Measurements from ENCODE around the gene PCDHGA8.

PCDHGA8 gene

DNA sequence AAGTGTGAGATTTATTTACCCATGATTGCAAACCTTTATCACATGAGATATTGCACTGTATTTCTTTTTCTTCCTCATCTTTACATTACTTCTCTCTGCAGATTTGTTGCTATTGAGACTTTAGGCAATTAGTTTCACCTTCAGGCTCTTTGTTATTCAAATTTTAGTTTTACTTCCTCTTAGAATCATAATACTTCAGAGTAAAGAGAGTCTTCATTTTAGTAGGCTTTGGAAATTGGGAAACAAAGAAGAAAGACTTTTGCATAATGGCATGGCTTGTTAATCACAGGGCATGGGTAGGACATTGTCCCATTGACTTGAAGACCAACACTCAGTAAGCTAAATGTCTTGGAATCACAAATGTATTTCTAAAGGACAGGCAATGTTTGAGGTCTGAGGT is 29.7 kb upstream of the PCDHGA8 start:
- DNase-seq (ENCODE audit: extremely low read depth, low read depth) = no peak

DNA sequence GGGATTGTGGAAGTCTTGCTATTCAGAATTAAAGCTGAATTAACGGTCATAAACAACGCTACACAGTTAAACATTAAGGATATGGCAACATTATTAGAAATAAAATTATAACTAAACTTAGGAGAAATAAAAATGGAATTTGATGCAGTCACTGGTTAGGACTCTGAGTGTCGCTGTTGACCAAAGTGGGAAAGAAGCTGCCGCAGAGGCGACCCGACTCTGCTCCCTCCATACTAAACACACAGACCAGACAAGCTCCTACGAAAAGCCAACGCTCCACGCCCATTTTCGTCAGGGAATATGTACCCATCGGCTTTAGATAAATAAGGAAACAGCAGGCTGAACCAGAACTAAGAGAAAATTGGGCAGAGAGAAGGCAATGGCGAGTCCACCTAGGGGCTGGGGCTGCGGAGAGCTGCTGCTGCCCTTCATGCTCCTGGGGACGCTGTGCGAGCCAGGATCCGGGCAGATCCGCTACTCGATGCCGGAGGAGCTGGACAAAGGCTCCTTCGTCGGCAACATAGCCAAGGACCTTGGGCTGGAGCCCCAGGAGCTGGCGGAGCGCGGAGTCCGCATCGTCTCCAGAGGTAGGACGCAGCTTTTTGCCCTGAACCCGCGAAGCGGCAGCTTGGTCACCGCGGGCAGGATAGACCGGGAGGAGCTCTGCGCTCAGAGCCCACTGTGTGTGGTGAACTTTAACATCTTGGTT is 28.3 kb upstream of the PCDHGA8 start, which contains the start of gene PCDHGA5:
Gene PCDHGA5, plus strand, starts transcription at position 211 of the 709 bp plus-strand sequence. Its CDS starts 169 bp downstream, at position 380.
- TF ChIP-seq, protein P1, sequence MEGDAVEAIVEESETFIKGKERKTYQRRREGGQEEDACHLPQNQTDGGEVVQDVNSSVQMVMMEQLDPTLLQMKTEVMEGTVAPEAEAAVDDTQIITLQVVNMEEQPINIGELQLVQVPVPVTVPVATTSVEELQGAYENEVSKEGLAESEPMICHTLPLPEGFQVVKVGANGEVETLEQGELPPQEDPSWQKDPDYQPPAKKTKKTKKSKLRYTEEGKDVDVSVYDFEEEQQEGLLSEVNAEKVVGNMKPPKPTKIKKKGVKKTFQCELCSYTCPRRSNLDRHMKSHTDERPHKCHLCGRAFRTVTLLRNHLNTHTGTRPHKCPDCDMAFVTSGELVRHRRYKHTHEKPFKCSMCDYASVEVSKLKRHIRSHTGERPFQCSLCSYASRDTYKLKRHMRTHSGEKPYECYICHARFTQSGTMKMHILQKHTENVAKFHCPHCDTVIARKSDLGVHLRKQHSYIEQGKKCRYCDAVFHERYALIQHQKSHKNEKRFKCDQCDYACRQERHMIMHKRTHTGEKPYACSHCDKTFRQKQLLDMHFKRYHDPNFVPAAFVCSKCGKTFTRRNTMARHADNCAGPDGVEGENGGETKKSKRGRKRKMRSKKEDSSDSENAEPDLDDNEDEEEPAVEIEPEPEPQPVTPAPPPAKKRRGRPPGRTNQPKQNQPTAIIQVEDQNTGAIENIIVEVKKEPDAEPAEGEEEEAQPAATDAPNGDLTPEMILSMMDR (IDR thresholded peaks at IDR 0.05; ENCODE audit: low read depth, low read length) = no peak; the same call in 1 of the 2 replicates
- no peak for DNase-seq (ENCODE audit: extremely low read depth, low read depth)

More for the DNA sequence above, 29.7 kb upstream of the PCDHGA8 start:
- TF ChIP-seq, protein P1 (IDR thresholded peaks at IDR 0.05; ENCODE audit: low read depth, low read length) = no peak

DNA sequence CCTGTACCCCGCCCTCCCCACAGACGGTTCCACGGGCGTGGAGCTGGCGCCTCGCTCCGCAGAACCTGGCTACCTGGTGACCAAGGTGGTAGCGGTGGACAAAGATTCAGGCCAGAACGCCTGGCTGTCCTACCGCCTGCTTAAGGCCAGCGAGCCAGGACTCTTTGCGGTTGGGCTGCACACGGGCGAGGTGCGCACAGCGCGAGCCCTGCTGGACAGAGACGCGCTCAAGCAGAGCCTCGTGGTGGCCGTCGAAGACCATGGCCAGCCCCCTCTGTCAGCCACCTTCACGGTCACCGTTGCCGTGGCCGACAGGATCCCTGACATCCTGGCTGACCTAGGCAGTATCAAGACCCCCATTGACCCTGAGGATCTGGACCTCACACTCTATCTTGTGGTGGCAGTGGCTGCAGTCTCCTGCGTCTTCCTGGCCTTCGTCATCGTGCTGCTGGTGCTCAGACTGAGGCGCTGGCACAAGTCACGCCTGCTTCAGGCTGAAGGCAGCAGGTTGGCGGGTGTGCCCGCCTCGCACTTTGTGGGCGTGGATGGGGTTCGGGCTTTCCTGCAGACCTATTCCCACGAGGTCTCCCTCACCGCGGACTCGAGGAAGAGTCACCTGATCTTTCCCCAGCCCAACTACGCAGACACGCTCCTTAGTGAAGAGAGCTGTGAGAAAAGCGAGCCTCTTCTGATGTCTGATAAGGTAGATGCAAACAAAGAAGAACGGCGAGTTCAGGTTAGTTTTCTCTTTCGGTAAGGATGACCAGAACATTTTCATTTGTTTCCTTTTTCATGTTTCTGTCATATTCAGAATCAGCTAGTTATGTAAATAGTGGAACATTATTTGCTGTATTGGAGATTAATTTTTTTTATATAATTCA is 26.2 kb upstream of the PCDHGA8 start:
- no peak for DNase-seq (ENCODE audit: extremely low read depth, low read depth)
- TF ChIP-seq, protein P1 (IDR thresholded peaks at IDR 0.05; ENCODE audit: low read depth, low read length) = no peak

DNA sequence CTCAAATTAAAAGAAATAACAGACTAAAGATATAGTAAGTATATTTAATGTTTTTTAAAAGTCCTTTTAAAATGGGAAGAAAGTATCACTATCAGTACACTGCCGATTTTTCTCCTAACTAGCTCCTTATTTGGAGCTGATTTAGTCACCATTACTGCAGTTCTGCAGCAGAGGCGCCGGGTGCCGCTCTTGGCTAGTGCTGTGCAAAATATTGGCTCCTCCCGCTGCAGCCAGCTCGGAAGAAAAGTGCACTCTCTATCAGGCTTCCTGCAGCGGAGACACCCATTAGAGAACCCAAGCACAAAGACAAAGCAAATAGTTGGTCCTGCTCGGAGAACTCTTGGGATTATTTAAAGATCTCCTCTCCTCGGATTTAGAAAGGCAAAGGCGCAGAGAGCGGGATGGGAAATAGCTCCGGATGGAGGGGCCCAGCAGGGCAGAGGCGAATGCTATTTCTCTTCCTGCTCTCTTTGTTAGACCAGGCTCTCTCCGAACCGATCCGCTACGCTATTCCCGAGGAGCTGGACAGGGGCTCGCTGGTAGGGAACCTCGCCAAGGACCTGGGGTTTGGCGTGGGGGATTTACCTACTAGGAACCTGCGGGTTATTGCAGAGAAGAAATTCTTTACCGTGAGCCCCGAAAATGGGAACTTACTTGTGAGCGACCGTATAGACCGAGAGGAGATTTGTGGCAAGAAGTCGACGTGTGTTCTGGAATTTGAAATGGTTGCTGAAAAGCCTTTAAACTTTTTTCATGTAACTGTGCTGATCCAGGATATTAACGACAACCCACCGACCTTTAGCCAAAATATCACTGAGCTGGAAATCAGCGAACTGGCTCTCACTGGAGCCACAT is 22.2 kb upstream of the PCDHGA8 start, which contains the start of gene PCDHGB3:
Gene PCDHGB3, plus strand, starts transcription at position 249 of the 855 bp plus-strand sequence. Its CDS starts 153 bp downstream, at position 402.
- TF ChIP-seq, protein P1 (IDR thresholded peaks at IDR 0.05; ENCODE audit: low read depth, low read length) = peak; percentile 50
- DNase-seq (ENCODE audit: extremely low read depth, low read depth) = no peak

DNA sequence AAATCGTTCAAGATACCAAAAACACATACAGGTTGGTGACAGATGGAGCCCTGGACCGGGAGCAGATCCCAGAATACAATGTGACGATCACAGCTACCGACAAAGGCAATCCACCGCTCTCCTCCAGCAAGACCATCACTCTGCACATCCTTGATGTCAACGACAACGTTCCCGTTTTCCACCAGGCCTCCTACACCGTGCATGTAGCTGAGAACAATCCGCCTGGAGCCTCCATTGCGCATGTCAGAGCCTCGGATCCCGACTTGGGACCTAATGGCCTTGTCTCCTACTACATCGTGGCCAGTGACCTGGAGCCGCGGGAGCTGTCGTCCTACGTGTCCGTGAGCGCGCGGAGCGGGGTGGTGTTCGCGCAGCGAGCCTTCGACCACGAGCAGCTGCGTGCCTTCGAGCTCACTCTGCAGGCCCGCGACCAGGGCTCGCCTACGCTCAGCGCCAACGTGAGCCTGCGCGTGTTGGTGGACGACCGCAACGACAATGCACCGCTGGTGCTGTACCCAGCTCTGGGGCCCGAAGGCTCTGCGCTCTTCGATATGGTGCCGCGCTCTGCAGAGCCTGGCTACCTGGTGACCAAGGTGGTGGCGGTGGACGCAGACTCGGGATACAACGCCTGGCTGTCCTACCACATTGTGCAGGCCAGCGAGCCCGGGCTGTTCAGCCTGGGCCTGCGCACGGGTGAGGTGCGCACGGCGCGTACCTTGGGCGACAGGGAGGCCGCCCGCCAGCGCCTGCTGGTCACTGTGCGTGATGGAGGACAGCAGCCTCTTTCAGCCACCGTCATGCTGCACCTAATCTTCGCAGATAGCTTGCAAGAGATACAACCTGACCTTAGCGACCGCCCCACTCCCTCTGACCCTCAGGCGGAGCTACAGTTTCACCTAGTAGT is 20.6 kb upstream of the PCDHGA8 start:
- DNase-seq (ENCODE audit: extremely low read depth, low read depth) = no peak
- TF ChIP-seq, protein P1 (IDR thresholded peaks at IDR 0.05; ENCODE audit: low read depth, low read length) = no peak

DNA sequence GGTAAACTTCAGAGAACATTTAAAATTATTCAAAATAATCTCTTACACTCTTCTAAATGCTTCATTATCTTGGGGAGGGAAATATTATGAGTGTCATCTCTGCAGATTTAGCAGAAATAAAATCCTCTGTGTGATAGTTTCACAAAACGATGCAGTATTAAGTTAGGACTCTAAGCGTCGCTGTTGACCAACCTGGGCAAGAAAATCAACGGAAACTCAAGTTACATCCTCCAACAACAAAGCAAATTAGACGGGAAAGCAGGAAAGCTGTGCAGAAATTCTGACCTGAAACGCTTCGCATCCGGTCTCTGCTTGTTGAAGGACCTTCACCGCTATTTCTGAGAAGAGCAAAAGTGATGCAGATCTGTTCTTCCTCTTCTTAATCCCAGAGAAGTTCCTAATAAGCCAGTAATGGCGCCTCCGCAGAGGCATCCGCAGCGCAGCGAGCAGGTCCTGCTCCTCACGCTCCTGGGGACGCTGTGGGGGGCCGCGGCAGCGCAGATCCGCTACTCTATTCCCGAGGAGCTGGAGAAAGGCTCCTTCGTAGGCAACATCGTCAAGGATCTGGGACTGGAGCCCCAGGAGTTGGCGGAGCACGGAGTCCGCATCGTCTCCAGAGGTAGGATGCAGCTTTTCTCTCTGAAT is 18.6 kb upstream of the PCDHGA8 start, which contains the start of gene PCDHGA6:
Gene PCDHGA6, plus strand, starts transcription at position 219 of the 645 bp plus-strand sequence. Its CDS starts 193 bp downstream, at position 412.
- no peak for DNase-seq (ENCODE audit: extremely low read depth, low read depth)
- TF ChIP-seq, protein P1 (IDR thresholded peaks at IDR 0.05; ENCODE audit: low read depth, low read length) = peak; percentile 40
